HepG2 (cell line): ENCODE data around the gene GFPT2. TPM values are rescaled to one million over a fixed set of nuclear protein-coding genes. Genes with fewer than 3 reads are reported as not detected.

Source experiments
- ARID2 ChIP-seq: sonication (generic); formaldehyde crosslinking; IDR thresholded peaks from 2 replicates; pipeline ENCODE4 v1.8.1; 2022; ENCODE audit warnings: mild to moderate bottlenecking, missing genetic modification reagents, borderline replicate concordance
- CAMTA2 ChIP-seq: sonication (generic); formaldehyde crosslinking; IDR thresholded peaks from 2 replicates; pipeline ENCODE4 v1.4.0; 2020; ENCODE audit warnings: mild to moderate bottlenecking, missing genetic modification reagents, borderline replicate concordance
- CREB3 ChIP-seq: sonication (generic); formaldehyde crosslinking; IDR thresholded peaks from 2 replicates; pipeline ENCODE4 v1.5.0; 2020; ENCODE audit warnings: missing genetic modification reagents
- FOXO4 ChIP-seq: sonication (generic); formaldehyde crosslinking; conservative IDR thresholded peaks from 2 replicates; pipeline ENCODE4 v1.8.1; 2023; ENCODE audit warnings: missing genetic modification reagents
- KLF13 ChIP-seq: sonication (generic); formaldehyde crosslinking; IDR thresholded peaks from 2 replicates; pipeline ENCODE4 v1.4.0; 2020; ENCODE audit warnings: mild to moderate bottlenecking, missing genetic modification reagents
- MNT ChIP-seq: fragments of 450-650 bp; IDR thresholded peaks from 2 replicates; pipeline ENCODE4 v1.6.1; 2016
- REPIN1 ChIP-seq: sonication (generic); formaldehyde crosslinking; IDR thresholded peaks from 2 replicates; pipeline ENCODE4 v1.8.0; 2022; ENCODE audit warnings: missing genetic modification reagents, low read depth, mild to moderate bottlenecking, borderline replicate concordance
- SOX5 ChIP-seq: IDR thresholded peaks from 2 replicates; pipeline ENCODE4 v1.6.1; 2016; ENCODE audit warnings: borderline replicate concordance
- SRF ChIP-seq: IDR thresholded peaks from 2 replicates; pipeline ENCODE4 v1.6.1; 2011; ENCODE audit warnings: mild to moderate bottlenecking, low read depth, low read length, moderate library complexity
- ZNF530 ChIP-seq: sonication (generic); formaldehyde crosslinking; IDR thresholded peaks from 2 replicates; pipeline ENCODE4 v1.5.0; 2020; ENCODE audit warnings: low read depth, mild to moderate bottlenecking, missing genetic modification reagents
- ZNF607 ChIP-seq: sonication (generic); formaldehyde crosslinking; IDR thresholded peaks from 2 replicates; pipeline ENCODE4 v1.5.1; 2020; ENCODE audit warnings: missing genetic modification reagents, mild to moderate bottlenecking, borderline replicate concordance
- polyA plus RNA-seq, 8 experiments: library from polyadenylated mRNA; depleted of rRNA in 3 of 8; stranded (reverse) in 7 of 8; unstranded in 1 of 8; fragments of >200 nt; fragmentation: Illumina TruSeq in 4 of 8; extraction: Trizol in 4 of 8; gene quantifications; 2 replicates each; pipeline versions ENCODE4 v1.2.1 to v1.2.3, GENCODE V29; 2011 to 2016; ENCODE audit warnings: low read depth in 4 of 8, missing spikeins in 1 of 8, mixed read lengths in 1 of 8; ENCODE audit not compliant: insufficient read depth in 1 of 8
- total RNA-seq, 5 experiments: library from RNA; depleted of rRNA; stranded (reverse); fragments of >200 nt; fragmentation: Illumina TruSeq; extraction: Trizol; gene quantifications; 2 replicates each; pipeline ENCODE4 v1.2.3, GENCODE V29; 2016; ENCODE audit warnings: low read depth in 1 of 5
- TF ChIP-seq, protein P1 (sequence below): sonication (generic); formaldehyde crosslinking; IDR thresholded peaks from 2 replicates; pipeline ENCODE4 v1.5.0; 2020; ENCODE audit warnings: mild to moderate bottlenecking, missing genetic modification reagents, moderate library complexity
- TF ChIP-seq, protein P2 (sequence below): sonication (generic); formaldehyde crosslinking; IDR thresholded peaks from 2 replicates; pipeline ENCODE4 v1.4.0; 2020; ENCODE audit warnings: missing genetic modification reagents

GFPT2 gene
- total and polyA plus RNA-seq, 2 of the 13 experiments (the other 11 are each of a cell fraction or from before 2014, with no cell fraction given), result 0.18 TPM

- TF ChIP-seq, protein P1, sequence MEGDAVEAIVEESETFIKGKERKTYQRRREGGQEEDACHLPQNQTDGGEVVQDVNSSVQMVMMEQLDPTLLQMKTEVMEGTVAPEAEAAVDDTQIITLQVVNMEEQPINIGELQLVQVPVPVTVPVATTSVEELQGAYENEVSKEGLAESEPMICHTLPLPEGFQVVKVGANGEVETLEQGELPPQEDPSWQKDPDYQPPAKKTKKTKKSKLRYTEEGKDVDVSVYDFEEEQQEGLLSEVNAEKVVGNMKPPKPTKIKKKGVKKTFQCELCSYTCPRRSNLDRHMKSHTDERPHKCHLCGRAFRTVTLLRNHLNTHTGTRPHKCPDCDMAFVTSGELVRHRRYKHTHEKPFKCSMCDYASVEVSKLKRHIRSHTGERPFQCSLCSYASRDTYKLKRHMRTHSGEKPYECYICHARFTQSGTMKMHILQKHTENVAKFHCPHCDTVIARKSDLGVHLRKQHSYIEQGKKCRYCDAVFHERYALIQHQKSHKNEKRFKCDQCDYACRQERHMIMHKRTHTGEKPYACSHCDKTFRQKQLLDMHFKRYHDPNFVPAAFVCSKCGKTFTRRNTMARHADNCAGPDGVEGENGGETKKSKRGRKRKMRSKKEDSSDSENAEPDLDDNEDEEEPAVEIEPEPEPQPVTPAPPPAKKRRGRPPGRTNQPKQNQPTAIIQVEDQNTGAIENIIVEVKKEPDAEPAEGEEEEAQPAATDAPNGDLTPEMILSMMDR (CRISPR knock-in tag), result peak; percentile 7; the same call in 1 of the 2 replicates
- TF ChIP-seq, protein P2, sequence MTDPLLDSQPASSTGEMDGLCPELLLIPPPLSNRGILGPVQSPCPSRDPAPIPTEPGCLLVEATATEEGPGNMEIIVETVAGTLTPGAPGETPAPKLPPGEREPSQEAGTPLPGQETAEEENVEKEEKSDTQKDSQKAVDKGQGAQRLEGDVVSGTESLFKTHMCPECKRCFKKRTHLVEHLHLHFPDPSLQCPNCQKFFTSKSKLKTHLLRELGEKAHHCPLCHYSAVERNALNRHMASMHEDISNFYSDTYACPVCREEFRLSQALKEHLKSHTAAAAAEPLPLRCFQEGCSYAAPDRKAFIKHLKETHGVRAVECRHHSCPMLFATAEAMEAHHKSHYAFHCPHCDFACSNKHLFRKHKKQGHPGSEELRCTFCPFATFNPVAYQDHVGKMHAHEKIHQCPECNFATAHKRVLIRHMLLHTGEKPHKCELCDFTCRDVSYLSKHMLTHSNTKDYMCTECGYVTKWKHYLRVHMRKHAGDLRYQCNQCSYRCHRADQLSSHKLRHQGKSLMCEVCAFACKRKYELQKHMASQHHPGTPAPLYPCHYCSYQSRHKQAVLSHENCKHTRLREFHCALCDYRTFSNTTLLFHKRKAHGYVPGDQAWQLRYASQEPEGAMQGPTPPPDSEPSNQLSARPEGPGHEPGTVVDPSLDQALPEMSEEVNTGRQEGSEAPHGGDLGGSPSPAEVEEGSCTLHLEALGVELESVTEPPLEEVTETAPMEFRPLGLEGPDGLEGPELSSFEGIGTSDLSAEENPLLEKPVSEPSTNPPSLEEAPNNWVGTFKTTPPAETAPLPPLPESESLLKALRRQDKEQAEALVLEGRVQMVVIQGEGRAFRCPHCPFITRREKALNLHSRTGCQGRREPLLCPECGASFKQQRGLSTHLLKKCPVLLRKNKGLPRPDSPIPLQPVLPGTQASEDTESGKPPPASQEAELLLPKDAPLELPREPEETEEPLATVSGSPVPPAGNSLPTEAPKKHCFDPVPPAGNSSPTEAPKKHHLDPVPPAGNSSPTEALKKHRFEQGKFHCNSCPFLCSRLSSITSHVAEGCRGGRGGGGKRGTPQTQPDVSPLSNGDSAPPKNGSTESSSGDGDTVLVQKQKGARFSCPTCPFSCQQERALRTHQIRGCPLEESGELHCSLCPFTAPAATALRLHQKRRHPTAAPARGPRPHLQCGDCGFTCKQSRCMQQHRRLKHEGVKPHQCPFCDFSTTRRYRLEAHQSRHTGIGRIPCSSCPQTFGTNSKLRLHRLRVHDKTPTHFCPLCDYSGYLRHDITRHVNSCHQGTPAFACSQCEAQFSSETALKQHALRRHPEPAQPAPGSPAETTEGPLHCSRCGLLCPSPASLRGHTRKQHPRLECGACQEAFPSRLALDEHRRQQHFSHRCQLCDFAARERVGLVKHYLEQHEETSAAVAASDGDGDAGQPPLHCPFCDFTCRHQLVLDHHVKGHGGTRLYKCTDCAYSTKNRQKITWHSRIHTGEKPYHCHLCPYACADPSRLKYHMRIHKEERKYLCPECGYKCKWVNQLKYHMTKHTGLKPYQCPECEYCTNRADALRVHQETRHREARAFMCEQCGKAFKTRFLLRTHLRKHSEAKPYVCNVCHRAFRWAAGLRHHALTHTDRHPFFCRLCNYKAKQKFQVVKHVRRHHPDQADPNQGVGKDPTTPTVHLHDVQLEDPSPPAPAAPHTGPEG, result no peak
- 0 out of 2 replicates have a peak, but pooled peaks have one; percentile 63 for TF ChIP-seq REPIN1 (CRISPR knock-in tag)
- TF ChIP-seq MNT, result no peak
- no peak for TF ChIP-seq FOXO4
- TF ChIP-seq KLF13 (CRISPR knock-in tag), result no peak
- TF ChIP-seq SOX5 (CRISPR knock-in tag), result no peak
- TF ChIP-seq SRF, result no peak
- TF ChIP-seq ZNF530, result no peak
- no peak for TF ChIP-seq CREB3
- peak; percentile 60; the same call in 1 of the 2 replicates for TF ChIP-seq ZNF607 (CRISPR knock-in tag)
- 0 out of 2 replicates have a peak, but pooled peaks have one; percentile 38 for TF ChIP-seq ARID2 (CRISPR knock-in tag)
- TF ChIP-seq CAMTA2 (CRISPR knock-in tag), result no peak; the same call in 1 of the 2 replicates
Observed at GRCh38 chr5:180291943-180292831, 60.9 kb downstream of the GFPT2 start, which contains the start of gene MAPK9 (continued).
